ENCODE data around the gene PFN1. TPM values are rescaled to one million over a fixed set of nuclear protein-coding genes. Genes with fewer than 3 reads are reported as not detected.

PFN1 gene
- total and polyA plus RNA-seq, 2 of the 8 experiments (the other 6 are each of a cell fraction or from before 2014, with no cell fraction given) = 1,355 to 1,949 TPM

- H3K4me1 ChIP-seq (replicated peaks in 1 of 4; ENCODE audit: control insufficient read depth in 3 of 4, insufficient read depth in 4 of 4, low read length in 3 of 4) = peaks cover 0 to 3% (median 0%) of the 10 kb centered on the region in 4 experiments; a peak in 3 of 7 replicates
- H4K91ac ChIP-seq (replicated peaks; ENCODE audit: insufficient read length, low read length) = no peak overlapping the region
- H2BK15ac ChIP-seq (ENCODE audit: low read length) = no peak overlapping the region
- no peaks in the 10 kb centered on the region for H3K79me2 ChIP-seq (ENCODE audit: control insufficient read depth in 1 of 2, insufficient read depth in 2 of 2, low read length in 2 of 2)
- no peak overlapping the region for H3K4me2 ChIP-seq (ENCODE audit: insufficient read depth in 1 of 2, low read depth in 2 of 2, low read length in 2 of 2)
- H2BK120ac ChIP-seq (replicated peaks; ENCODE audit: low read depth, low read length) = no peak overlapping the region
- FAIRE-seq (no peak), DNase-seq (ENCODE audit: low read depth in 1 of 2, low spot score in 2 of 2) (no peak)
- H3K23me2 ChIP-seq (ENCODE audit: low read depth, low read length) = no peaks in the 10 kb centered on the region
- no peak overlapping the region for H4K8ac ChIP-seq (ENCODE audit: extremely low read depth, insufficient read depth, low read length)
- no peak overlapping the region for H4K5ac ChIP-seq (ENCODE audit: insufficient read length, low read depth, low read length)
- H3K14ac ChIP-seq (ENCODE audit: insufficient read length) = no peak overlapping the region
- H3K36me3 ChIP-seq (ENCODE audit: control insufficient read depth in 2 of 4, insufficient read depth in 4 of 4, low read length in 3 of 4) = peaks cover 6 to 10% (median 7%) of the 10 kb centered on the region in 4 experiments
- H2AFZ ChIP-seq (ENCODE audit: low read length) = no peak overlapping the region
- H3K18ac ChIP-seq (ENCODE audit: extremely low read depth, low read length) = no peak overlapping the region
- POLR2A ChIA-PET (ENCODE audit: partially characterized antibody) = interaction anchor here (1.0 to 3.0 kb wide), 13 partner anchors 9 to 129 kb away, joined by 3 to 27 read pairs (median 5); partner anchors contain the start of genes ENO3 and PFN1
- no peaks in the 10 kb centered on the region; the same call in 1 of the 2 replicates for H3K79me1 ChIP-seq (ENCODE audit: low read depth, low read length)
- CTCF ChIA-PET (ENCODE audit: partially characterized antibody) = interaction anchor here (1.2 to 1.5 kb wide), 3 partner anchors 10 to 40 kb away, joined by 4 to 10 read pairs (median 4); no protein-coding TSS in a partner anchor
- no peaks in the 10 kb centered on the region for H3K9me3 ChIP-seq (ENCODE audit: insufficient read depth in 2 of 2, low read depth in 1 of 2, low read length in 1 of 2)
- H3K4me3 ChIP-seq (ENCODE audit: extremely low read depth in 1 of 4, insufficient read depth in 2 of 4, low read depth in 3 of 4, low read length in 4 of 4) = no peak overlapping the region
- no peak overlapping the region for H2BK12ac ChIP-seq (ENCODE audit: low read depth, low read length)
- no peak overlapping the region for H3K9ac ChIP-seq (replicated peaks in 1 of 4; ENCODE audit: extremely low read depth in 1 of 4, low read depth in 3 of 4, low read length in 3 of 4)
- H2BK20ac ChIP-seq (ENCODE audit: low read length) = no peak overlapping the region
- no peak for TF ChIP-seq SAP30 (IDR thresholded peaks at IDR 0.05; ENCODE audit: insufficient read depth, insufficient replicate concordance, low read length)
- TF ChIP-seq EGR1 (IDR thresholded peaks at IDR 0.05; ENCODE audit: borderline replicate concordance, low read depth, low read length) = no peak
- TF ChIP-seq SP2 (IDR thresholded peaks at IDR 0.05; ENCODE audit: low read length) = no peak
- no peak for TF ChIP-seq JUN (IDR thresholded peaks at IDR 0.05; ENCODE audit: low read depth, low read length)
- no peak for TF ChIP-seq CBX8 (IDR thresholded peaks at IDR 0.05; ENCODE audit: borderline replicate concordance, low read depth, low read length)
- no peak for TF ChIP-seq TAF7 (optimal IDR thresholded peaks at IDR 0.05; ENCODE audit: borderline replicate concordance, low read depth, low read length)
- TF ChIP-seq BRCA1 (IDR thresholded peaks at IDR 0.05; ENCODE audit: low read depth, low read length) = no peak
- no peak for TF ChIP-seq ASH2L (IDR thresholded peaks at IDR 0.05; ENCODE audit: low read length)
- no peak for TF ChIP-seq RNF2 (IDR thresholded peaks at IDR 0.05; ENCODE audit: borderline replicate concordance, low read depth, low read length, missing control alignments, poor library complexity, severe bottlenecking)
- TF ChIP-seq YY1 (IDR thresholded peaks at IDR 0.05; ENCODE audit: low read depth, low read length) = no peak
- TF ChIP-seq BCL11A (IDR thresholded peaks at IDR 0.05; ENCODE audit: low read depth in 2 of 2, low read length in 2 of 2) = no peak
- TF ChIP-seq TBP (IDR thresholded peaks at IDR 0.05; ENCODE audit: low read depth, low read length) = no peak
- no peak for TF ChIP-seq JUND (IDR thresholded peaks at IDR 0.05; ENCODE audit: low read length)
- no peak overlapping the region for H3K23ac ChIP-seq (ENCODE audit: insufficient read length)
- H4K20me1 ChIP-seq (replicated peaks in 1 of 2; ENCODE audit: control insufficient read depth in 1 of 2, insufficient read depth in 2 of 2, low read length in 2 of 2) = peaks cover 0 to 1% of the 10 kb centered on the region in 2 experiments
- 94% methylated on average over 12 of the region's 12 CpGs; no CpG with 5 or more reads in 1 of the 2 experiments for WGBS, 2 experiments (ENCODE audit: extremely low coverage in 1 of 2, insufficient coverage in 1 of 2, insufficient read length in 1 of 2, insufficient replicate concordance in 2 of 2, low coverage in 1 of 2, low lambda C conversion rate in 2 of 2, missing lambda C conversion rate in 1 of 2)
- H3K27me3 ChIP-seq (replicated peaks in 1 of 4; ENCODE audit: control insufficient read depth in 3 of 4, extremely low read depth in 1 of 4, insufficient read depth in 3 of 4, low read length in 3 of 4) = no peaks in the 10 kb centered on the region
- no peak overlapping the region for H2AK5ac ChIP-seq (ENCODE audit: low read depth, low read length)
- peak overlapping the region; percentile 39; the same call in 1 of the 2 replicates for H2BK5ac ChIP-seq (ENCODE audit: low read depth, low read length)
- H3K4ac ChIP-seq (replicated peaks; ENCODE audit: insufficient read length, low read depth, low read length) = no peak overlapping the region
- no peak overlapping the region for H3K27ac ChIP-seq (ENCODE audit: low read depth, low read length)
- no peak overlapping the region for H3K56ac ChIP-seq (replicated peaks; ENCODE audit: insufficient read length, low read depth, low read length)
These were observed 15.6 kb downstream of the PFN1 start for GRCh38 chr17:4932756-4933155.

All from H1 (cell line).